LNCAP (cell line): ENCODE measurements around the gene LDLRAD3.

Experiments used
- TF ChIP-seq, protein P1 (sequence below): fragments of 450-650 bp; IDR thresholded peaks from 2 replicates; pipeline ENCODE4 v1.5.1; 2017; ENCODE audit warnings: mild to moderate bottlenecking

LDLRAD3 gene

DNA sequence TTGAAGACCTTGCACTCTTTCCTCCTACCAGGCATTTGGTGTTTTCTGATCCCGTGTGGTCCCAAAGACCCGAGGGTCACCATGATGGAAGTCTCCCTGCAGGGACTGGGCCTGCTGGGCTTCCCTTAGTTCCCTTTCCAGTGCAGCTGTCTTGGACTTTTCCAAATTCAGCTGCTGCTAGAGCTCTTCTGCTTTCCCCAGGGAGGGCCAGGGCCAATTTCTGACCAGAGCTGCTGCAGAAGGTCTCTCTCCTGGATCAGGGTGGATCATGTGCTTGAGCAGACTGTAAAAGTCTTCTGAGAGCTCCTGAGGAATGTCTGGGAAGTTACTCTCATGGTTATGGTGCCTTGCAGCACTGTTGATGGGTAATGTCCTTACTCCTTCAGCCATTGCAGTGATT, 23.2 kb downstream of the LDLRAD3 start:
- TF ChIP-seq, protein P1, sequence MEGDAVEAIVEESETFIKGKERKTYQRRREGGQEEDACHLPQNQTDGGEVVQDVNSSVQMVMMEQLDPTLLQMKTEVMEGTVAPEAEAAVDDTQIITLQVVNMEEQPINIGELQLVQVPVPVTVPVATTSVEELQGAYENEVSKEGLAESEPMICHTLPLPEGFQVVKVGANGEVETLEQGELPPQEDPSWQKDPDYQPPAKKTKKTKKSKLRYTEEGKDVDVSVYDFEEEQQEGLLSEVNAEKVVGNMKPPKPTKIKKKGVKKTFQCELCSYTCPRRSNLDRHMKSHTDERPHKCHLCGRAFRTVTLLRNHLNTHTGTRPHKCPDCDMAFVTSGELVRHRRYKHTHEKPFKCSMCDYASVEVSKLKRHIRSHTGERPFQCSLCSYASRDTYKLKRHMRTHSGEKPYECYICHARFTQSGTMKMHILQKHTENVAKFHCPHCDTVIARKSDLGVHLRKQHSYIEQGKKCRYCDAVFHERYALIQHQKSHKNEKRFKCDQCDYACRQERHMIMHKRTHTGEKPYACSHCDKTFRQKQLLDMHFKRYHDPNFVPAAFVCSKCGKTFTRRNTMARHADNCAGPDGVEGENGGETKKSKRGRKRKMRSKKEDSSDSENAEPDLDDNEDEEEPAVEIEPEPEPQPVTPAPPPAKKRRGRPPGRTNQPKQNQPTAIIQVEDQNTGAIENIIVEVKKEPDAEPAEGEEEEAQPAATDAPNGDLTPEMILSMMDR, result no peak

DNA sequence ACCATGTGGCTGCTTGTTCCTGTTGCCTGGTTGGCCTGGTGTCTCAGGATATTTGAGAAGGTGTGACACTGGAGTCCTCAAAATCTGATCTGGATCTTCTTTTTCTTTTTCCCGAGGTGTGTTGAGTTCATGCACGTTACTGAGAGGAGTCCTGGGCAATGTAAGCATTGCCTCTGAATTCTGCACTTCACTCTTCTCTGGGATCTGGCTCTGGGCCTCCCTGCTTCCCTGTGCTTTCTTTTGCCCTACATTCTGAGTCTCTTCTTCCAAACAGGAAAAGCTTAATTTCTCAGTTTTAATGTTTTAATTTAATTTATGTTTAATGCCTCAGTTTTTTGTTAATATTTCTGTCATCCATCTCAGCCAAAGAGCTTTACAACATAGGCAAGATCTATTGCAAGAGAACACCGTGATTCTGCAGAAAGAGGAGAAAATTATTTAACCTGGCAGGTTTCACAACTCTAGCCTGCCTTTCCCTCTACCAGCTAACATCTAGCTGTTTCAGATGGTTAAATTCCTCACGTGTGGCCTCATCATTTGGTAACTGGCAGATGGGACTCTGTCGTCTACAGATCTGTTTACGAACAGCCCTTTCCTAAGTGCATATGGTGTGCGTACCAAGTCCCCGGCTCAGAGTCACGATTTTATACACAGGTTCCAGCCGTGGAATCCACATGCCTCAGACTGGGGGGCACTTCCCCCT, 24.7 kb downstream of the LDLRAD3 start:
- TF ChIP-seq, protein P1, result no peak

DNA sequence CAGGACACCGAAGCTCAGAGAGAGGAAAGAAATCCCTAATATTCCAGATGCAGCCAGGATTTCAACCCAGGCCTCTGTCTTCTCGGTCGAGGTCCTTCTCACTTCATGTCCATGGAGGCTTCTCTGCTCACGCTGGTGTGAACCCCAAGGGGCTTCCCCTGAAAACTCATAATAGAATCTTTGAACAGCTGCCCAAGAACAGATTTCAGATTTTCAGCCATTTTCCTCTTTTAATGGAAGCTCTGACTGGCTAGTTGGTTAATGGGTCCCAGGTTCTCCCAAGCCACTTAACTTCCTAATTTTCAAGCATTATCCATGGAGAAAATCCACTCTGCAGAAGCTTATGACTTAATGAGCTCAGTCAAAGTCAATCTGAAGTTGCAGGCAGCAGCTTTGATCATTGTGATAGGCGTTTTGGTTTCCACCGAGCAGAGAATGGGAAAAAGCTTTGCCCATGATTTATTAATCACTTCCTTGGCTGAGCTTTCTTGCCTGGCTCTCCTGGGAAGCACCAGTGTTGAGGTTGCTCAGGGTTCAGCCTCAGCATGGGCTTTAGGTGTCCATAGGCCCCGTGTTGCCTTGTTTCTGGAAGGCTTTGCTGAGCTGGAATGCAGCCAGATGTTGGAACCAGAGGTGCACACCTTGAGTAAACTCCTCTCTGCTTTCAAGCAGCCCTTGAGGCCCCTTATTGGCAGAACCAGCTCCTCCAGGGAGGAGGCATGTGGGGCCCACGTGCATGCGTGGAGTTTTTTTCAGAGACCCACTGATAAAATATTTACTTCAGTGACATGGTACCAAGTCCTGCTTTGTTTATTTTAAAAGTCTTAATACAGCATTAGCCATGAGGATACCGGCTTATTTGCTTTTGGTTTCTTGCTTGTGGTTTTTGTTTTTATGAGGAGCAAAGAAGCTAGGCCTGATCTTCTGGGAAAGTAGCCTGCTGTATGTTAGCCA, 25.5 kb downstream of the LDLRAD3 start:
- TF ChIP-seq, protein P1, result no peak

DNA sequence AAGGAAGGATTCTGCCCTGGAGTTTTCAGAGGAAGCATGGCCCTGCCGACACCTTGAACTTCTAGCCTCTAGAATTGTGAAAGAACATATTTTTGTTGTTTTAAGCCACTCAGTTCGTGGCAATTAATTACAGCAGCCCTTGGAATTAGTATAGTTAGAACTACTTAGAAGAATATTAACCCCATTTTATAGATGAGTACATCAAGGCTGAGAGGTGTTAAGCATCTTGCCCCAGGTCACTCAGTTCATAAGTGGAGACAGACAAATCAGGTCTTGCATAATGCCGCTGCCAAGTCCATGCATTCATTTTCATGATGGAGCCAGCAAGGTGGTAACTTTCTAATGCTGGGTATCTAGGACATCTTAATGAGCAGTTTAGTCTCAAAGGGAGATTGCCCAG, 26.6 kb downstream of the LDLRAD3 start:
- TF ChIP-seq, protein P1, result no peak

DNA sequence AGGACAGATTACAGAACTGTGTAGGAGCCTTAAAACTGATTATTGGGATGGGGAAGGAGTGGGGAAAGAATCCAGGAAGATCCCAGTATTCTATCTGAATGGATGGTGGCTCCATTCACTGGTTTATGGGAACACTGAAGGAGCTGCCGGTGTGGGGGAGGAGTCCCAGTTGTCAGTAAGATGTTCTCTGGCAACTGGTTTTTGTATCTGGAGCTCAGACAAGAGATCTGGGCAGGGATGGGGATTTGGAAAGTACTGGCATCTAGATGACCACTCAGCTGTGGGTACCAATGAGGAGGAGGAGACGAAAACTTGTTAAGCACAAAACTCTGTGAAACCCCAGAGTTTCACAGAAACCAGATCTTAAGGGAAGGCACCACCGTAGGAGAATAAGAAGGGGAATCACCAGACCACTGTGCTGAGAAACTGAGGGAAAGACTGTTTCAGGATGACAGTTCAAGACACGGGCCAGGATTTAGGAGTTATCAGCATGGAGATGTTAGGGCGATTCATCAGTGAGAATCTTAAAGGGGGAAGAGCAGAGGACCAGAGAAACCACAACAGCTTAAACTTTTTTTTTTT, 28.1 kb downstream of the LDLRAD3 start:
- TF ChIP-seq, protein P1, result no peak

DNA sequence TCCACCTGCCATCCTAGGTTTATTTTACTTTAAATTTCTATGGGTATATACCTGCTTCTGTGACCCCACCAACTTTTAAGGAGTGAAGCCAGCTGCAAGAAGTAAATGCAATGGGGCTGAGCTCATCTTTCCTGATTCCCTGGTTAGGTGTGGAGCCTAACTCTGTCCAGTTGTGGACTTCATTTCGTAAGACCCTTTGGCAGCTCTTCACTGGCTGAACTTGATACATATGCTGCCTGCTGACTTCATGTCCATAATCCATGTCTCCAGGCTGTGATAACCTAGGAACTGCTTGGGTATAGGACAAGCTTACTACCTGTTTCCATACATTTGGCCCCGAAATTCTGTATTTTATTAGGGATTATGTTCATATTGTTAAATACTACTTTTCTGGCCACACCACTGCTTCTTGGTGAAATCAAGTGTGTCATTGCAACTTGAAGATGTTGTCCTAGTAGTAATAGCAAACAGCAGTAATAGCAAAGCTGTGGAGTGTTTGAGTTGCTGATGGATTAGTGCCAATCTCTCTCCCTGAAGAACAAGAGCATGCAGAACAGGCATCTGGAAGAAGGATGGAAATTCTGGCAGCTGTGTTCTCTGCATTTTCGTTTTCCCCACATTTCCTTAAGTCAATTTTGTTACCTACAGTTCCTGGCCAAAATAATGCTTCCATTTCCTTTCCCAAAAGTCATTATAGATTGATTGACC, 31.2 kb downstream of the LDLRAD3 start:
- TF ChIP-seq, protein P1, result no peak

DNA sequence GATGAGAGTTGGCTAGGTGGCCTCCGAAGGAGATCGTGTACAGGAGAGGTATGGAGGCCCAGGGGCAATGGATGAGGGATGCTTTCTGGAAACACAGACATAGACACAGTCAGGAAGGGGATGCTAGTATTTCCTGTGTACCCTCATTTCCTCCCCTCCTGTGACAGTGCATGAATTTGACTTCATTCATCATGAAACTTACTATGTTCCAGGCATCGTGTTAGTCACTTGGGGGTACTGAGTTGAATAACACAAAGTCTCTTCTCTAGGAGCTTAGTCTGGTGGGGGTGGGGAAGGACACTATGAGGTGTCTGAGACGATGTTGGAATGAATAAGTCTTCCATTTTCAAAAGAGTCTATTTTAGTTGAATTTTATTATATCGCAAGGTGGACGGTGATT, 32.6 kb downstream of the LDLRAD3 start:
- TF ChIP-seq, protein P1, result no peak
